HepG2 (cell line): ENCODE data around the gene ELL. TPM values are rescaled to one million over a fixed set of nuclear protein-coding genes. Genes with fewer than 3 reads are reported as not detected.

Source experiments
- FOXM1 ChIP-seq: sonication (generic); formaldehyde crosslinking; IDR thresholded peaks from 2 replicates; pipeline ENCODE4 v1.5.0; 2020; ENCODE audit warnings: missing genetic modification reagents
- GZF1 ChIP-seq: sonication (generic); formaldehyde crosslinking; IDR thresholded peaks from 2 replicates; pipeline ENCODE4 v1.5.1; 2020; ENCODE audit warnings: mild to moderate bottlenecking, missing genetic modification reagents
- HNF4G ChIP-seq, 2 experiments: sonication (generic) in 1 of 2; formaldehyde crosslinking in 1 of 2; IDR thresholded peaks; 2 replicates each; pipeline versions ENCODE4 v1.4.0 to v1.6.1; 2011 to 2020; ENCODE audit warnings: borderline replicate concordance in 2 of 2, low read depth in 2 of 2, mild to moderate bottlenecking in 2 of 2, low read length in 1 of 2, missing genetic modification reagents in 1 of 2, moderate library complexity in 1 of 2
- HNRNPUL1 ChIP-seq: fragments of 200-400 bp; formaldehyde crosslinking; IDR thresholded peaks from 2 replicates; pipeline ENCODE4 v1.6.1; 2017; ENCODE audit warnings: low read depth, mild to moderate bottlenecking, low read length, moderate library complexity
- MTF1 ChIP-seq: sonication (generic); formaldehyde crosslinking; IDR thresholded peaks from 2 replicates; pipeline ENCODE4 v1.5.0; 2020; ENCODE audit warnings: missing genetic modification reagents
- MZF1 ChIP-seq: sonication (generic); formaldehyde crosslinking; IDR thresholded peaks from 2 replicates; pipeline ENCODE4 v1.8.1; 2023; ENCODE audit warnings: mild to moderate bottlenecking, missing genetic modification reagents, borderline replicate concordance
- TMF1 ChIP-seq: sonication (generic); formaldehyde crosslinking; IDR thresholded peaks from 2 replicates; pipeline ENCODE4 v1.8.1; 2022; ENCODE audit warnings: low read depth, missing genetic modification reagents
- ZBTB7A ChIP-seq: sonication (generic); formaldehyde crosslinking; IDR thresholded peaks from 2 replicates; pipeline ENCODE4 v1.8.0; 2022; ENCODE audit warnings: mild to moderate bottlenecking, missing genetic modification reagents
- ZC3H4 ChIP-seq: sonication (generic); formaldehyde crosslinking; IDR thresholded peaks from 2 replicates; pipeline ENCODE4 v1.4.0; 2020; ENCODE audit warnings: missing genetic modification reagents, borderline replicate concordance
- ZNF550 ChIP-seq: sonication (generic); formaldehyde crosslinking; IDR thresholded peaks from 2 replicates; pipeline ENCODE4 v1.4.0; 2020; ENCODE audit warnings: mild to moderate bottlenecking, missing genetic modification reagents, borderline replicate concordance
- ZNF749 ChIP-seq: sonication (generic); formaldehyde crosslinking; IDR thresholded peaks from 2 replicates; pipeline ENCODE4 v1.8.0; 2022; ENCODE audit warnings: mild to moderate bottlenecking, missing genetic modification reagents, moderate library complexity, borderline replicate concordance
- polyA plus RNA-seq, 8 experiments: library from polyadenylated mRNA; depleted of rRNA in 3 of 8; stranded (reverse) in 7 of 8; unstranded in 1 of 8; fragments of >200 nt; fragmentation: Illumina TruSeq in 4 of 8; extraction: Trizol in 4 of 8; gene quantifications; 2 replicates each; pipeline versions ENCODE4 v1.2.1 to v1.2.3, GENCODE V29; 2011 to 2016; ENCODE audit warnings: low read depth in 4 of 8, missing spikeins in 1 of 8, mixed read lengths in 1 of 8; ENCODE audit not compliant: insufficient read depth in 1 of 8
- total RNA-seq, 5 experiments: library from RNA; depleted of rRNA; stranded (reverse); fragments of >200 nt; fragmentation: Illumina TruSeq; extraction: Trizol; gene quantifications; 2 replicates each; pipeline ENCODE4 v1.2.3, GENCODE V29; 2016; ENCODE audit warnings: low read depth in 1 of 5
- TF ChIP-seq, protein P1 (sequence below): sonication (generic); formaldehyde crosslinking; IDR thresholded peaks from 2 replicates; pipeline ENCODE4 v1.4.0; 2020; ENCODE audit warnings: low read depth, missing genetic modification reagents
- TF ChIP-seq, protein P2 (sequence below): IDR thresholded peaks from 2 replicates; pipeline ENCODE4 v1.6.1; 2016
- TF ChIP-seq, protein P3 (sequence below): sonication (generic); formaldehyde crosslinking; IDR thresholded peaks from 2 replicates; pipeline ENCODE4 v1.5.1; 2020; ENCODE audit warnings: mild to moderate bottlenecking, missing genetic modification reagents, moderate library complexity
- TF ChIP-seq, protein P4 (sequence below): sonication (generic); formaldehyde crosslinking; IDR thresholded peaks from 2 replicates; pipeline ENCODE4 v1.5.0; 2020; ENCODE audit warnings: mild to moderate bottlenecking, missing genetic modification reagents, borderline replicate concordance
- TF ChIP-seq, protein P5 (sequence below): sonication (generic); formaldehyde crosslinking; IDR thresholded peaks from 2 replicates; pipeline ENCODE4 v1.4.0; 2020; ENCODE audit warnings: missing genetic modification reagents, mild to moderate bottlenecking, borderline replicate concordance

ELL gene
- total and polyA plus RNA-seq, 2 of the 13 experiments (the other 11 are each of a cell fraction or from before 2014, with no cell fraction given) = 3.7 to 5.4 TPM

DNA sequence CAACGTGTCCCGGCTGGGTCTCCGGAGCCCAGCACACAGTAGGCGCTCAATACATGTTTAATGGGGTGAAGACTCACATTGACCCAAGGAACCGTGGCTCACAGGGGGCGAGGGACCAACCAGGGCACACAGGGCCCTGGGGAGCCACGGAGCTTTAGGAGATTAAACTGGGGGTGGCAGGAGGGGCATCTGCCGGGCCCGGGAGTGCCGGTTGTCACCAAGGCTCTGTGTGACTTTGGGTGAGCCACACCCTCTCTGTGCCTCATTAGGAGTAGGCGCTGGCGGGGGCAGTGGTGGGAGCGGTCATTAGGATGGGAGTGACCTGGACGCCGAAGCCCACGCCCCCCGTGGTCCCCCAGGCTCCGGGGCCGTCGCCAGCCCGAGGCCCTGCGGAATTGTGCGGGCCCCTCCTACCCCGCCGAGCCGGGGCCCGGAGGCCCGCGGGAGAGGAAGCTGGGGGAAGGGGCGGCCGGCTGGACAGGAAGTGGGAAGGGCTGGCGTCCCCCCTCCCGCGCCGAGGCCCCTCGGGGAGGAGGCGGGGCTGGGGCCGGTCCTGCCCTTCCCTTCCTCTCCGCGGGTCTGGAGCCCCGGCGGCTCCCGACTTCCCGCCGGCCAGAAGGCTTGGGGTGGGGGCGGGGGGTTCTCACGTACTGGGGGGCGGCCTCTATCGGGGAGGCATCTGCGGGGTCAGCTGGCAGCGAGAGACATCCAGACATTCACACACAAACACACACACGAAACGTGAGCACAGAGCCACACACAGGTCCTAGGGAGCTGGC, 104.4 kb downstream of the ELL start (continued):
- TF ChIP-seq, protein P1, sequence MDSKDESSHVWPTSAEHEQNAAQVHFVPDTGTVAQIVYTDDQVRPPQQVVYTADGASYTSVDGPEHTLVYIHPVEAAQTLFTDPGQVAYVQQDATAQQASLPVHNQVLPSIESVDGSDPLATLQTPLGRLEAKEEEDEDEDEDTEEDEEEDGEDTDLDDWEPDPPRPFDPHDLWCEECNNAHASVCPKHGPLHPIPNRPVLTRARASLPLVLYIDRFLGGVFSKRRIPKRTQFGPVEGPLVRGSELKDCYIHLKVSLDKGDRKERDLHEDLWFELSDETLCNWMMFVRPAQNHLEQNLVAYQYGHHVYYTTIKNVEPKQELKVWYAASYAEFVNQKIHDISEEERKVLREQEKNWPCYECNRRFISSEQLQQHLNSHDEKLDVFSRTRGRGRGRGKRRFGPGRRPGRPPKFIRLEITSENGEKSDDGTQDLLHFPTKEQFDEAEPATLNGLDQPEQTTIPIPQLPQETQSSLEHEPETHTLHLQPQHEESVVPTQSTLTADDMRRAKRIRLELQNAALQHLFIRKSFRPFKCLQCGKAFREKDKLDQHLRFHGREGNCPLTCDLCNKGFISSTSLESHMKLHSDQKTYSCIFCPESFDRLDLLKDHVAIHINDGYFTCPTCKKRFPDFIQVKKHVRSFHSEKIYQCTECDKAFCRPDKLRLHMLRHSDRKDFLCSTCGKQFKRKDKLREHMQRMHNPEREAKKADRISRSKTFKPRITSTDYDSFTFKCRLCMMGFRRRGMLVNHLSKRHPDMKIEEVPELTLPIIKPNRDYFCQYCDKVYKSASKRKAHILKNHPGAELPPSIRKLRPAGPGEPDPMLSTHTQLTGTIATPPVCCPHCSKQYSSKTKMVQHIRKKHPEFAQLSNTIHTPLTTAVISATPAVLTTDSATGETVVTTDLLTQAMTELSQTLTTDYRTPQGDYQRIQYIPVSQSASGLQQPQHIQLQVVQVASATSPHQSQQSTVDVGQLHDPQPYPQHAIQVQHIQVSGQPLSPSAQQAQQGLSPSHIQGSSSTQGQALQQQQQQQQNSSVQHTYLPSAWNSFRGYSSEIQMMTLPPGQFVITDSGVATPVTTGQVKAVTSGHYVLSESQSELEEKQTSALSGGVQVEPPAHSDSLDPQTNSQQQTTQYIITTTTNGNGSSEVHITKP (CRISPR knock-in tag) = no peak
- TF ChIP-seq FOXM1 (CRISPR knock-in tag) (no peak), TMF1 (CRISPR knock-in tag) (no peak), HNRNPUL1 (no peak), ZNF749 (CRISPR knock-in tag) (no peak; the same call in 1 of the 2 replicates), MTF1 (CRISPR knock-in tag) (no peak), ZBTB7A (CRISPR knock-in tag) (no peak), HNF4G (IDR thresholded peaks at IDR 0.05; ENCODE audit: borderline replicate concordance, low read depth, low read length) (no peak), HNF4G (CRISPR knock-in tag; IDR thresholded peaks at IDR 0.05; ENCODE audit: borderline replicate concordance, low read depth) (0 out of 2 replicates have a peak, but pooled peaks have one; percentile 16), ZNF550 (CRISPR knock-in tag) (no peak), GZF1 (CRISPR knock-in tag) (no peak), ZC3H4 (CRISPR knock-in tag) (no peak), MZF1 (CRISPR knock-in tag) (no peak)
- TF ChIP-seq, protein P2, sequence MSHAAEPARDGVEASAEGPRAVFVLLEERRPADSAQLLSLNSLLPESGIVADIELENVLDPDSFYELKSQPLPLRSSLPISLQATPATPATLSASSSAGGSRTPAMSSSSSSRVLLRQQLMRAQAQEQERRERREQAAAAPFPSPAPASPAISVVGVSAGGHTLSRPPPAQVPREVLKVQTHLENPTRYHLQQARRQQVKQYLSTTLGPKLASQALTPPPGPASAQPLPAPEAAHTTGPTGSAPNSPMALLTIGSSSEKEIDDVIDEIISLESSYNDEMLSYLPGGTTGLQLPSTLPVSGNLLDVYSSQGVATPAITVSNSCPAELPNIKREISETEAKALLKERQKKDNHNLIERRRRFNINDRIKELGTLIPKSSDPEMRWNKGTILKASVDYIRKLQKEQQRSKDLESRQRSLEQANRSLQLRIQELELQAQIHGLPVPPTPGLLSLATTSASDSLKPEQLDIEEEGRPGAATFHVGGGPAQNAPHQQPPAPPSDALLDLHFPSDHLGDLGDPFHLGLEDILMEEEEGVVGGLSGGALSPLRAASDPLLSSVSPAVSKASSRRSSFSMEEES (CRISPR knock-in tag) = peak; percentile 70; the same call in 1 of the 2 replicates
- TF ChIP-seq, protein P3, sequence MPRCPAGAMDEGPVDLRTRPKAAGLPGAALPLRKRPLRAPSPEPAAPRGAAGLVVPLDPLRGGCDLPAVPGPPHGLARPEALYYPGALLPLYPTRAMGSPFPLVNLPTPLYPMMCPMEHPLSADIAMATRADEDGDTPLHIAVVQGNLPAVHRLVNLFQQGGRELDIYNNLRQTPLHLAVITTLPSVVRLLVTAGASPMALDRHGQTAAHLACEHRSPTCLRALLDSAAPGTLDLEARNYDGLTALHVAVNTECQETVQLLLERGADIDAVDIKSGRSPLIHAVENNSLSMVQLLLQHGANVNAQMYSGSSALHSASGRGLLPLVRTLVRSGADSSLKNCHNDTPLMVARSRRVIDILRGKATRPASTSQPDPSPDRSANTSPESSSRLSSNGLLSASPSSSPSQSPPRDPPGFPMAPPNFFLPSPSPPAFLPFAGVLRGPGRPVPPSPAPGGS (CRISPR knock-in tag) = peak; percentile 72; the same call in 1 of the 2 replicates
- TF ChIP-seq, protein P4, sequence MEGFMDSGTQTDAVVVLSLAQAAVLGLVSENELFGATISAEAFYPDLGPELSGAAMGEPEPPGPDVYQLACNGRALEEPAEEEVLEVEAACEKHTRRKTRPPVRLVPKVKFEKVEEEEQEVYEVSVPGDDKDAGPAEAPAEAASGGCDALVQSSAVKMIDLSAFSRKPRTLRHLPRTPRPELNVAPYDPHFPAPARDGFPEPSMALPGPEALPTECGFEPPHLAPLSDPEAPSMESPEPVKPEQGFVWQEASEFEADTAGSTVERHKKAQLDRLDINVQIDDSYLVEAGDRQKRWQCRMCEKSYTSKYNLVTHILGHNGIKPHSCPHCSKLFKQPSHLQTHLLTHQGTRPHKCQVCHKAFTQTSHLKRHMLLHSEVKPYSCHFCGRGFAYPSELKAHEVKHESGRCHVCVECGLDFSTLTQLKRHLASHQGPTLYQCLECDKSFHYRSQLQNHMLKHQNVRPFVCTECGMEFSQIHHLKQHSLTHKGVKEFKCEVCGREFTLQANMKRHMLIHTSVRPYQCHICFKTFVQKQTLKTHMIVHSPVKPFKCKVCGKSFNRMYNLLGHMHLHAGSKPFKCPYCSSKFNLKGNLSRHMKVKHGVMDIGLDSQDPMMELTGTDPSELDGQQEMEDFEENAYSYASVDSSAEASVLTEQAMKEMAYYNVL (CRISPR knock-in tag) = no peak
- TF ChIP-seq, protein P5, sequence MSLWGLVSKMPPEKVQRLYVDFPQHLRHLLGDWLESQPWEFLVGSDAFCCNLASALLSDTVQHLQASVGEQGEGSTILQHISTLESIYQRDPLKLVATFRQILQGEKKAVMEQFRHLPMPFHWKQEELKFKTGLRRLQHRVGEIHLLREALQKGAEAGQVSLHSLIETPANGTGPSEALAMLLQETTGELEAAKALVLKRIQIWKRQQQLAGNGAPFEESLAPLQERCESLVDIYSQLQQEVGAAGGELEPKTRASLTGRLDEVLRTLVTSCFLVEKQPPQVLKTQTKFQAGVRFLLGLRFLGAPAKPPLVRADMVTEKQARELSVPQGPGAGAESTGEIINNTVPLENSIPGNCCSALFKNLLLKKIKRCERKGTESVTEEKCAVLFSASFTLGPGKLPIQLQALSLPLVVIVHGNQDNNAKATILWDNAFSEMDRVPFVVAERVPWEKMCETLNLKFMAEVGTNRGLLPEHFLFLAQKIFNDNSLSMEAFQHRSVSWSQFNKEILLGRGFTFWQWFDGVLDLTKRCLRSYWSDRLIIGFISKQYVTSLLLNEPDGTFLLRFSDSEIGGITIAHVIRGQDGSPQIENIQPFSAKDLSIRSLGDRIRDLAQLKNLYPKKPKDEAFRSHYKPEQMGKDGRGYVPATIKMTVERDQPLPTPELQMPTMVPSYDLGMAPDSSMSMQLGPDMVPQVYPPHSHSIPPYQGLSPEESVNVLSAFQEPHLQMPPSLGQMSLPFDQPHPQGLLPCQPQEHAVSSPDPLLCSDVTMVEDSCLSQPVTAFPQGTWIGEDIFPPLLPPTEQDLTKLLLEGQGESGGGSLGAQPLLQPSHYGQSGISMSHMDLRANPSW = no peak
